Thyroid gland (tissue), 4 donors: ENCODE measurements around the gene OVOL2. TPM values are rescaled to one million over a fixed set of nuclear protein-coding genes. Genes with fewer than 3 reads are reported as not detected.
"Not testable (repeated sequence)": the region's sequence is repeated elsewhere in the genome, so short reads cannot be mapped to it uniquely, and the experiment has no call there.

Experiments used
- DNase-seq, 2 donors: peaks; one replicate each; pipeline ENCODE4 v3.0.0-alpha.2; 2019
- H3K27ac ChIP-seq, 3 donors: fragments of 200-600 bp; sonication (generic); 1 replicate in 2 of 3; 2 replicates in 1 of 3; pipeline ENCODE4 v1.5.1; 2016 to 2019; ENCODE audit warnings: mild to moderate bottlenecking in 1 of 3, moderate library complexity in 1 of 3
- H3K27me3 ChIP-seq: fragments of 200-600 bp; sonication (generic); one replicate; pipeline ENCODE4 v1.5.1; 2019
- H3K36me3 ChIP-seq, 2 donors: fragments of 200-600 bp; sonication (generic); one replicate each; pipeline ENCODE4 v1.5.1; 2016 to 2019
- H3K4me1 ChIP-seq, 2 donors: fragments of 200-600 bp; sonication (generic); one replicate each; pipeline ENCODE4 v1.5.1; 2017 to 2019
- H3K4me3 ChIP-seq, 3 donors: fragments of 200-600 bp; sonication (generic); replicated peaks in 1 of 3; 1 replicate in 2 of 3; 2 replicates in 1 of 3; pipeline ENCODE4 v1.5.1; 2016; ENCODE audit warnings: mild to moderate bottlenecking in 1 of 3
- H3K9me3 ChIP-seq: fragments of 200-600 bp; sonication (generic); one replicate; pipeline ENCODE4 v1.5.1; 2017
- POLR2A ChIP-seq, 2 donors: fragments of 450-650 bp; IDR thresholded peaks; one replicate each; pipeline ENCODE4 v1.6.1; 2017; ENCODE audit warnings: antibody characterized with exemption in 2 of 2, mild to moderate bottlenecking in 2 of 2, moderate library complexity in 1 of 2
- WGBS, 2 donors: methylation state at CpG; one replicate each; pipeline ENCODE4 v1.1.5; 2017; 5-methylcytosine and 5-hydroxymethylcytosine counted together
- intact Hi-C: fragments of 100-400 bp; cut with DNase I; formaldehyde crosslinking; loops from one replicate; pipeline ENCODE4 v1.15.1; 2023
- total RNA-seq, 4 donors: library from RNA; depleted of rRNA; stranded (reverse); fragments of >200 nt; gene quantifications; one replicate each; pipeline ENCODE4 v1.2.3, GENCODE V29; 2016
- TF ChIP-seq, protein P1 (sequence below), 6 experiments: fragments of 200-600 bp in 3 of 6; fragments of 450-650 bp in 3 of 6; sonication (generic) in 3 of 6; IDR thresholded peaks; one replicate each; pipeline ENCODE4 v1.5.1; 2016 to 2019; ENCODE audit warnings: antibody characterized with exemption in 6 of 6, mild to moderate bottlenecking in 2 of 6, inconsistent platforms in 1 of 6, moderate library complexity in 1 of 6

OVOL2 gene
- total RNA-seq, 4 donors from 2014 or later, result 12.6 to 17.4 (median 13.5) TPM

DNA sequence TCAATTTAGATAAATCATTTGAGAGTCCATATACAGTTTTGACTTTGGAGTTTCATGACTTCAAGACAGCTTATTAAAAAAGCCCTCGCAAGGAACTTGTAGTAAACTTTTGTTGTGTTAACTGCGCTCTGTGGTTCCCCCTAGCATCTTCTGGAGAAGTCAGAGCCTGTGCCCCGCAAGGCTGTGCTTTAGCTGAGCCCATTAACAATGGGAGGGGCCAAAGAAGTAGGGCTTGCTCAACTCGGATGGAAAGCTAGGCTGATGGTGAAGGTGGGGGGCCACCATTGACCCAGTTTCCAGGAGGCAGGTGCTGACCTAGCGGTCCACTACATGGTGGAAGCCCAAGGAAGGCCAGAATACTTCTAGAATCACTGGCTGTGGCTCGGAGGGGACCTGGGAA is 29.3 kb upstream of the OVOL2 start:
- no peak overlapping the region for H3K27ac ChIP-seq
- H3K9me3 ChIP-seq, result no peaks in the 10 kb centered on the region
- H3K4me1 ChIP-seq, result no peaks in the 10 kb centered on the region
- WGBS, 2 donors, result 59 to 70% methylated on average over 6 of the region's 6 CpGs
- no peaks in the 10 kb centered on the region for H3K36me3 ChIP-seq
- TF ChIP-seq, protein P1, sequence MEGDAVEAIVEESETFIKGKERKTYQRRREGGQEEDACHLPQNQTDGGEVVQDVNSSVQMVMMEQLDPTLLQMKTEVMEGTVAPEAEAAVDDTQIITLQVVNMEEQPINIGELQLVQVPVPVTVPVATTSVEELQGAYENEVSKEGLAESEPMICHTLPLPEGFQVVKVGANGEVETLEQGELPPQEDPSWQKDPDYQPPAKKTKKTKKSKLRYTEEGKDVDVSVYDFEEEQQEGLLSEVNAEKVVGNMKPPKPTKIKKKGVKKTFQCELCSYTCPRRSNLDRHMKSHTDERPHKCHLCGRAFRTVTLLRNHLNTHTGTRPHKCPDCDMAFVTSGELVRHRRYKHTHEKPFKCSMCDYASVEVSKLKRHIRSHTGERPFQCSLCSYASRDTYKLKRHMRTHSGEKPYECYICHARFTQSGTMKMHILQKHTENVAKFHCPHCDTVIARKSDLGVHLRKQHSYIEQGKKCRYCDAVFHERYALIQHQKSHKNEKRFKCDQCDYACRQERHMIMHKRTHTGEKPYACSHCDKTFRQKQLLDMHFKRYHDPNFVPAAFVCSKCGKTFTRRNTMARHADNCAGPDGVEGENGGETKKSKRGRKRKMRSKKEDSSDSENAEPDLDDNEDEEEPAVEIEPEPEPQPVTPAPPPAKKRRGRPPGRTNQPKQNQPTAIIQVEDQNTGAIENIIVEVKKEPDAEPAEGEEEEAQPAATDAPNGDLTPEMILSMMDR (IDR thresholded peaks at IDR 0.05), result no peak
- TF ChIP-seq POLR2A (IDR thresholded peaks at IDR 0.05), result no peak
- no peaks in the 10 kb centered on the region for H3K27me3 ChIP-seq
- DNase-seq, result no peak
- no peak overlapping the region for H3K4me3 ChIP-seq
- intact Hi-C loops, result no loop called here

DNA sequence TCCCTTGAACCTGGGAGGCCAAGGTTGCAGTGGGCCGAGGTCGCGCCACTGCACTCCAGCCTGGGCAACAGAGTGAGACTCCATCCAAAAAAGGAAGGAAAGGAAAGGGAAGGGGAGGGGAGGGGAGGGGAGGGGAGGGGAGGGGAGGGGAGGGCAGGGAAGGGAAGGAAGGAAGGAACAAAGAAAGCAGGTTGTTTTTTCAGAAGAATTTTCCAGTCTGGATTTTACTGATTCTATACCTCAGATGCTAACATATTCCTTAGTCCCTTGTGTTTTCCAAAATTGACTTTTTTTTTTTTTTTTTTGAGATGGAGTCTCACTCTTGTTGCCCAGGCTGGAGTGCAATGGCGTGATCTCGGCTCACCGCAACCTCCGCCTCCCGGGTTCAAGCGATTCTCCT is 23.1 kb upstream of the OVOL2 start:
- DNase-seq, H3K4me3 ChIP-seq, H3K4me1 ChIP-seq, H3K9me3 ChIP-seq, H3K36me3 ChIP-seq, intact Hi-C loops, H3K27ac ChIP-seq, H3K27me3 ChIP-seq: not testable (repeated sequence)
- 93 to 97% methylated on average over 9 of the region's 9 CpGs for WGBS, 2 donors

DNA sequence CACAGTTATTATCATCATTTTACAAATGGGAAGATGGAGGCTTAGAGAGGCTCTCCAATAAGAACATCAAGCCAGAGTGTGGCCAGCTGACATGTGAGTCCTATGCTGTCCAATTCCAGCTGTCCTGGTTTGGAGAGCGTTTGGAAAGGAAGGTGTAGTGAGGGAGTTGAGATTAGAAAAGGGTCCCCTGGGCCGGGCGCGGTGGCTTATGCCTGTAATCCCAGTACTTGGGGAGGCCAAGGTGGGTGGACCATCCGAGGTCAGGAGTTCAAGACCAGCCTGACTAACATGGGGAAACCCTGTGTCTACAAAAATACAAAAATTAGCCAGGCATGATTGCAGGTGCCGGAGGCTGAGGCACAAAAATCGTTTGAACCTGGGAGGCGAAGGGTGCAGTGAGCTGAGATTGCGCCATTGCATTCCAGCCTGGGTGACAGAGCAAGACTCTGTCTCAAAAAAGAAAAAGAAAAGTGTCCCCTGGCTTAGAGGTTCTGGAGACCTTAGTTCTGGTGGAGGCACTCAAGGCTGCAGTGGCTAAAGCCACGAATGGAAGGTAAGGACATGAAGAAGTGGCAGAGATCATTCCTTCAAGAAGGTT is 22.1 kb upstream of the OVOL2 start:
- 83 to 87% methylated on average over 10 of the region's 10 CpGs for WGBS, 2 donors
- no peak for DNase-seq
- Histone ChIP-seq H3K27me3 (no peaks in the 10 kb centered on the region), H3K27ac (no peak overlapping the region), H3K4me1 (no peaks in the 10 kb centered on the region), H3K4me3 (no peak overlapping the region), H3K9me3 (no peaks in the 10 kb centered on the region), H3K36me3 (no peaks in the 10 kb centered on the region)
- intact Hi-C loops, result no loop called here
- TF ChIP-seq POLR2A (IDR thresholded peaks at IDR 0.05), result no peak
- TF ChIP-seq, protein P1 (IDR thresholded peaks at IDR 0.05), result no peak

DNA sequence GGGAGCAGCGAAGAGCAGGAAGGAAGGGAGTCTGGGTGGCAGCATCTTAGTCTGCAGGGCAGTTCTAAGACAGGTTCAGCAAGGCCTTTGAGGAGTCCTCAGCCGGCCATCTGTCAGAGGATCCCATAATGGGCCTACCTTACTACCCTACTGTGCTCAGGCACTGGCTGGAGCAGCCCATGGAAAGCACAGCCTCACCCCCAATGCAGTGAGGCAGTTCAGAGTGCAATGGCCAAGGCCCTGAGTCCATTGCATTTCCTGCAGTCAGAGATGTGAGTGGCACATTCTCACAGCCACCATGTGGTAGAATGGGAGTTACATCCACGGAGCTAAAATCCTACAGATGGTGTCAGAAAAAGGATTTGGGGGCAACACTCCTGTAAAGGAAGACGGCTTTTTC is 19.4 kb upstream of the OVOL2 start:
- WGBS, 2 donors, result 70 to 76% methylated on average over 4 of the region's 4 CpGs
- H3K4me3 ChIP-seq, result no peak overlapping the region
- no peak for DNase-seq
- H3K27me3 ChIP-seq, result no peaks in the 10 kb centered on the region
- H3K36me3 ChIP-seq, result no peaks in the 10 kb centered on the region
- H3K27ac ChIP-seq, result no peak overlapping the region
- intact Hi-C loops, result no loop called here
- TF ChIP-seq POLR2A (IDR thresholded peaks at IDR 0.05), result no peak
- TF ChIP-seq, protein P1 (IDR thresholded peaks at IDR 0.05), result no peak
- H3K9me3 ChIP-seq, result no peaks in the 10 kb centered on the region
- no peaks in the 10 kb centered on the region for H3K4me1 ChIP-seq

DNA sequence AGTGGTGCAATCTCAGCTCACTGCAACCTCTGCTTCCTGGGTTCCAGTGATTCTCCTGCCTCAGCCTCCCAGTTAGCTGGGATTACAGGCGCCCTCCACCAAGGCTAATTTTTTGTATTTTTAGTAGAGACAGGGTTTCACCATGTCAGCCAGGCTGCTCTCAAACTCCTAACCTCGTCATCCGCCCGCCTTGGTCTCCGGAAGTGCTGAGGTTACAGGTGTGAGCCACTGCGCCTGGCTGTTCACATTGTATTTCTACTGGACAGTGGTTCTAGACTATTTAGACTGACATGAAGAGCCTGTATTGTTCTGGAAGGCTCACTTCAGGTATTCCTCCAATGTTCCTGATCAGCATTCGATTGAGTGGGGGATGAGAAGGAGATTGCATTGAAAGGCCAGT is 14.8 kb upstream of the OVOL2 start:
- Histone ChIP-seq H3K9me3 (no peaks in the 10 kb centered on the region), H3K27ac (no peak overlapping the region), H3K4me3 (no peak overlapping the region), H3K4me1 (no peaks in the 10 kb centered on the region), H3K27me3 (no peaks in the 10 kb centered on the region), H3K36me3 (no peaks in the 10 kb centered on the region)
- TF ChIP-seq, protein P1 (IDR thresholded peaks at IDR 0.05), result no peak
- TF ChIP-seq POLR2A (IDR thresholded peaks at IDR 0.05), result no peak
- 91 to 94% methylated on average over 7 of the region's 7 CpGs for WGBS, 2 donors
- no peak for DNase-seq
- intact Hi-C loops, result no loop called here
